ENCODE measurements around the gene CBLIF.

CBLIF gene

DNA sequence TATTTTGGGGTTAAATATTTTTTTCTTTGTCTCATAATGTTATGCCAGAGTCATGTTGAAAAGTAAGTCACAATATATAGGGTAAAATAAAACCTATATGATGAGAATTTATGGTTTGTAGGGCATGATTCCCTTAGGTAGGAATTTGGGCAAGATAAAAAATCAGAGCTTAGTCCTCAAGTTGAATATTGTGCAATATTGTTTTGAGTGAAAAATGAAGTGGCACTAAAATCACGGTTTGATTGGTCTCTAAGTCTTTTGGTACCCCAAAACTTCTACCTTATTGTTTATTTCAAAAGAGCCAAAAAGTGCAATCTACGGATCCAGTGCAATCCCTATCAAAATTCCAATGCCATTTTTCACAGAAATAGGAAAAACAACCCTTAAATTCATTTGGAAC is 33.1 kb downstream of the CBLIF start:
- no peaks in the 10 kb centered on the region for H4K20me1 ChIP-seq (ENCODE audit: control insufficient read depth, insufficient read depth, low read depth, low read length)
- peaks cover 27% of the 10 kb centered on the region for H3K79me2 ChIP-seq (ENCODE audit: control insufficient read depth, low read length)
- TF ChIP-seq, protein P1, sequence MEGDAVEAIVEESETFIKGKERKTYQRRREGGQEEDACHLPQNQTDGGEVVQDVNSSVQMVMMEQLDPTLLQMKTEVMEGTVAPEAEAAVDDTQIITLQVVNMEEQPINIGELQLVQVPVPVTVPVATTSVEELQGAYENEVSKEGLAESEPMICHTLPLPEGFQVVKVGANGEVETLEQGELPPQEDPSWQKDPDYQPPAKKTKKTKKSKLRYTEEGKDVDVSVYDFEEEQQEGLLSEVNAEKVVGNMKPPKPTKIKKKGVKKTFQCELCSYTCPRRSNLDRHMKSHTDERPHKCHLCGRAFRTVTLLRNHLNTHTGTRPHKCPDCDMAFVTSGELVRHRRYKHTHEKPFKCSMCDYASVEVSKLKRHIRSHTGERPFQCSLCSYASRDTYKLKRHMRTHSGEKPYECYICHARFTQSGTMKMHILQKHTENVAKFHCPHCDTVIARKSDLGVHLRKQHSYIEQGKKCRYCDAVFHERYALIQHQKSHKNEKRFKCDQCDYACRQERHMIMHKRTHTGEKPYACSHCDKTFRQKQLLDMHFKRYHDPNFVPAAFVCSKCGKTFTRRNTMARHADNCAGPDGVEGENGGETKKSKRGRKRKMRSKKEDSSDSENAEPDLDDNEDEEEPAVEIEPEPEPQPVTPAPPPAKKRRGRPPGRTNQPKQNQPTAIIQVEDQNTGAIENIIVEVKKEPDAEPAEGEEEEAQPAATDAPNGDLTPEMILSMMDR (IDR thresholded peaks at IDR 0.05; ENCODE audit: low read depth, low read length, poor library complexity, severe bottlenecking) = no peak
- TF ChIP-seq EZH2phosphoT487 (IDR thresholded peaks at IDR 0.05; ENCODE audit: borderline replicate concordance, low read length) = no peak
- H3K9me2 ChIP-seq (replicated peaks; ENCODE audit: control insufficient read depth, low read length) = no peaks in the 10 kb centered on the region
- H3K4me3 ChIP-seq (ENCODE audit: low read length) = no peak overlapping the region
- 0 out of 2 replicates have a peak, but pooled peaks cover 2% of the 10 kb centered on the region for H3F3A ChIP-seq (ENCODE audit: control insufficient read depth, insufficient read depth)
- H3K4me1 ChIP-seq (ENCODE audit: control insufficient read depth, low read length) = peaks cover 55% of the 10 kb centered on the region
- H3K4me2 ChIP-seq (ENCODE audit: low read length) = no peak overlapping the region
- no peak overlapping the region for H3K27ac ChIP-seq (ENCODE audit: low read depth, low read length)
- no peaks in the 10 kb centered on the region for H3K9me3 ChIP-seq (ENCODE audit: control insufficient read depth, insufficient read depth, low read length)
- H3K36me3 ChIP-seq (ENCODE audit: control insufficient read depth, low read length) = peaks cover 24% of the 10 kb centered on the region
- H3K27me3 ChIP-seq (ENCODE audit: control insufficient read depth, low read length) = no peaks in the 10 kb centered on the region

DNA sequence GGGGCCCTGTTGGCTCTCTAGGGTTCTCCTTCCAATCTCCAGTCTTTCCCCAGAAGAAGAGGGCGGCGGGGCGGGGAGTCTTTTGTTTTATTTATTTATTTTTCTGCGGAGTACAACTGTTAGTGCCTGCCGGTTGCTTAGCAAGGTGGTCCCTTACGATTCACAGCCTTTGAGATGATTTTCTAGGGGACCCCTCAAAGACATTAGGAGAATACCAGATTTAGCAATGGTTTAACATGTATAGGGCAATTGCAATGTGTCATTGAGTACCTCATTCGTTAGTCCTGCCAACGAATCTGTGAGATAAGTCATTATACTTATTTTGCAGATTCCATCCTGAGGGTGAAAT is 34.4 kb downstream of the CBLIF start:
- H3K4me2 ChIP-seq (ENCODE audit: low read length) = peak overlapping the region; percentile 72
- 0 out of 2 replicates have a peak, but pooled peaks cover 2% of the 10 kb centered on the region for H3F3A ChIP-seq (ENCODE audit: control insufficient read depth, insufficient read depth)
- H3K27ac ChIP-seq (ENCODE audit: low read depth, low read length) = 0 out of 2 replicates have a peak overlapping the region, but pooled peaks have one; percentile 26
- H3K4me1 ChIP-seq (ENCODE audit: control insufficient read depth, low read length) = peaks cover 41% of the 10 kb centered on the region
- H3K9me3 ChIP-seq (ENCODE audit: control insufficient read depth, insufficient read depth, low read length) = no peaks in the 10 kb centered on the region
- no peaks in the 10 kb centered on the region for H3K9me2 ChIP-seq (replicated peaks; ENCODE audit: control insufficient read depth, low read length)
- H3K27me3 ChIP-seq (ENCODE audit: control insufficient read depth, low read length) = no peaks in the 10 kb centered on the region
- peaks cover 27% of the 10 kb centered on the region for H3K79me2 ChIP-seq (ENCODE audit: control insufficient read depth, low read length)
- peak overlapping the region; percentile 84 for H3K4me3 ChIP-seq (ENCODE audit: low read length)
- H4K20me1 ChIP-seq (ENCODE audit: control insufficient read depth, insufficient read depth, low read depth, low read length) = no peaks in the 10 kb centered on the region
- TF ChIP-seq, protein P1 (IDR thresholded peaks at IDR 0.05; ENCODE audit: low read depth, low read length, poor library complexity, severe bottlenecking) = no peak
- no peak for TF ChIP-seq EZH2phosphoT487 (IDR thresholded peaks at IDR 0.05; ENCODE audit: borderline replicate concordance, low read length)
- peaks cover 35% of the 10 kb centered on the region for H3K36me3 ChIP-seq (ENCODE audit: control insufficient read depth, low read length)

DNA sequence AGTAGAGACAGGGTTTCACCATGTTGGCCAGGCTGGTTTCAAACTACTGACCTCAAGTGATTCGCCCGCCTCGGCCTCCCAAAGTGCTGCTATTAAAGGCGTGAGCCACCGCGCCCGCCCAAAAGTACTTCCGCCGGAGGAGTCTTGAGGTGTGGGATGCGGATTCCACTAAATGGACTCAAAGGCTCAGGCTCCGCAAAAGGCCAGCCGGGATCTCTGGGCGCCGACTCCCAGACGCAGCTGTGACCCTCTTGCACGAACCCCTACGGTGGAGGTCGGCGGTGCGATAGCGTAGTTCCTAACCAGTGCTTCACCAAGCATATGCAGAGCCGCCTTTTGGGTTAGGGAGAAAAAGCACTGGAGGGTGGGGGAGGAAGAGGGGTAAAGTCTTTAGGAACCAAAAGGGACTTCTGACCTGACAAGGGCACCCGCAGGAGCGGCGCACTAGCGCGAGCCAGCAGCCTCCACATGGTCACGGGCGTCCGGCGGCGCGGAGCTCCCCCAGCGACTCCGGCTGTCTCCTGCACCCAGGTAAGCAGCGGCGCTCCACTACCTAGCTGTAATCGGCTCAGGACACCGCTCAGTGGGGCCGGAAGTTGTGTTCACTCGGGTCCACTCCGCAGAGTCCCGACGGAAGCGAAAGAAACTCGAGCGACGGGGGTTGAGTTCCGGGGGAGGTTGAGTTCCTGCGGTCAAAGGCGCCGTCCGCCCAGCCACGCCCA is 34.9 kb downstream of the CBLIF start, which contains the start of gene MRPL16:
MRPL16 (minus strand) TSS at position 590 of the 722 bp plus-strand sequence; CDS start at position 470, 120 bp downstream.
- no peak for TF ChIP-seq EZH2phosphoT487 (IDR thresholded peaks at IDR 0.05; ENCODE audit: borderline replicate concordance, low read length)
- TF ChIP-seq, protein P1 (IDR thresholded peaks at IDR 0.05; ENCODE audit: low read depth, low read length, poor library complexity, severe bottlenecking) = peak; percentile 57
- H3K79me2 ChIP-seq (ENCODE audit: control insufficient read depth, low read length) = peaks cover 27% of the 10 kb centered on the region
- H3K27me3 ChIP-seq (ENCODE audit: control insufficient read depth, low read length) = no peaks in the 10 kb centered on the region
- H4K20me1 ChIP-seq (ENCODE audit: control insufficient read depth, insufficient read depth, low read depth, low read length) = no peaks in the 10 kb centered on the region
- H3K27ac ChIP-seq (ENCODE audit: low read depth, low read length) = peak within 1 kb of the TSS; percentile 47
- no peaks in the 10 kb centered on the region for H3K9me2 ChIP-seq (replicated peaks; ENCODE audit: control insufficient read depth, low read length)
- H3F3A ChIP-seq (ENCODE audit: control insufficient read depth, insufficient read depth) = peaks cover 5% of the 10 kb centered on the region; the same call in 1 of the 2 replicates
- H3K4me1 ChIP-seq (ENCODE audit: control insufficient read depth, low read length) = peaks cover 36% of the 10 kb centered on the region
- peak within 1 kb of the TSS; percentile 84 for H3K4me3 ChIP-seq (ENCODE audit: low read length)
- H3K9me3 ChIP-seq (ENCODE audit: control insufficient read depth, insufficient read depth, low read length) = no peaks in the 10 kb centered on the region
- H3K4me2 ChIP-seq (ENCODE audit: low read length) = peak within 1 kb of the TSS; percentile 72
- peaks cover 40% of the 10 kb centered on the region for H3K36me3 ChIP-seq (ENCODE audit: control insufficient read depth, low read length)
